Left hindlimb (tissue), 1 donor: ENCODE measurements around the gene ASPA.

Source experiments
- DNase-seq: peaks from one replicate; pipeline ENCODE4 v3.0.0-alpha.2; 2018

ASPA gene

GRCh38 chr17:3535253-3535995 lies 59.6 kb downstream of the ASPA start:
- DNase-seq: peak; percentile 83

GRCh38 chr17:3536716-3537115 lies 60.9 kb downstream of the ASPA start:
- no peak for DNase-seq

GRCh38 chr17:3539881-3540540 lies 64.2 kb downstream of the ASPA start:
- DNase-seq: no peak

GRCh38 chr17:3542410-3543088 lies 66.8 kb downstream of the ASPA start:
- no peak for DNase-seq

- DNase-seq: no peak
These were observed 67.7 kb downstream of the ASPA start for GRCh38 chr17:3543453-3543852.

GRCh38 chr17:3544365-3544764 lies 68.6 kb downstream of the ASPA start:
- no peak for DNase-seq

GRCh38 chr17:3545151-3545550 lies 69.4 kb downstream of the ASPA start:
- no peak for DNase-seq

DNA sequence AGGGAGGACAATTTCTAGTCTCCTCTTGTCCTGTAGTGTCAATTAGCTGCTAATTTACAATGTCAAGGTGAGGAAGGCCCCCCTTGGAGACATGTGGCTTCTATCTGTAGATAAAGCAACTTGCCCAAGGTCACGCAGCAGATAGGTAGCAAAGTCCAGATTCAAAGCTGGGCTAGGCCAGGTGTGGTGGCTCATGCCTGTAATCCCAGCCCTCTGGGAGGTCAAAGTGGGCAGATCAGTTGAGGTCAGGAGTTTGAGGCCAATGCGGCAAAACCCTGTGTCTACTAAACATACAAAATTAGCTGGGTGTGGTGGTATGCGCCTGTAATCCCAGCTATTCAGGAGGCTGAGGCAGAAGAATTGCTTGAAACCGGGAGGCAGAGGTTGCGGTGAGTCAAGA lies 70.7 kb downstream of the ASPA start:
- no peak for DNase-seq

DNA sequence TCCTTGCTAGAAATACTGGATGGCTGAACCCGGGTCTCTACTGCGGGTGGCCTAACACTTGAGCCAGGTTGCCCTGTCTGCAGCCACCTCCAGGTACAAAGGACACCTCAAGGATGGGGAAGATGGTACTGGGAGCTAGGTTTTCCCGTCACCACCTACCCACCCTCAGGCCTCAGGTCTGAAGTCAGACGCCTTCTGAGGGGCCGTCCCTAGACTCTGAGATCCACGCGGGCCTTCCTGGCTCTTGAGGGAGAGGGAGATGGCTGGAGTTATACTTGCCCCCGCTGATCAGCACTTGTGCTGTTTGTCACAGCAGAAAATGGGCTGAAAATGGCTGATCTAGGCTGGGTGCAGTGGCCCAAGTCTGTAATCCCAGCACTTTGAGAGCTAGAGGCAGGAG lies 71.2 kb downstream of the ASPA start:
- no peak for DNase-seq

DNA sequence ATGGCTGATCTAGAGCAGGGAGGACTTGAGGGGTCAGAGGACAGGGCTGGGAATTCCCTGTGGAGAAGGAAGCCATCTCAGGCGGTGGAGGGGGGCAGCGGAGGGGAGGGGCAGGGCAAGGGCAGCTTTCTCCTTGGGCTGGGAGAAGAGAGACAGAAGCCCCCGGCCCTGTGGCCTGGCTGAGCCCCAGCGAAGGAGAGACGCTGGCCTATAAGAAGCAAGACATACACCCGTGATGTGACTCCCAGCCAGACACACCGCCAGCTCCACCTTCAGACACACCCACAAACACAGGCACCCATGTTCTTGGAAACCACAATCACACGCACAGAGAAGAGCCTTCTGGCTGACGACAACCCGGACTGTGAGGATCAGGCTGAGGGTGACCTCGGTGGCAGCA lies 71.8 kb downstream of the ASPA start:
- no peak for DNase-seq

DNA sequence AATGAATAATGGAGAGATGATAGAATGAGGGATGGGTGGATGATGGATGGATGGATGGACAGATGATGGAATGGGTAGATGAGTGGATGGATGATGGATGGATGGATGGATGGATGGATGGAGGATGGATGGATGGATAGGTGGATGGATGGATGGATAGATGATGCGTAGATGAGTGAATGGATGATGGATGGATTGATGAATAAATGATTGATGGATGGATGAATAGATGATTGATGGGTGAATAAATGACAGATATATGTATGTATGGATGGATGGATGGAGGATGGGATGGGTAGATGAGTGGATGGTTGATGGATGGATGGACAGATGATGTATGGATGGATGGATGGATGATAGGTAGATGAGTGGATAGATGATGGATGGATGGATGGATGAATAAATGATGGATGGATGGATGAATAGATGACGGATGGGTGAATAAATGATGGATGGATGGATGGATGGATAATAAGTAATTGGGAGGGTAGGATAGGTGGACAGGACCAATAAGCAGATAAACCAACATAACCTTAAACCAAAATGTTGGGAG lies 73.9 kb downstream of the ASPA start:
- DNase-seq: no peak

DNA sequence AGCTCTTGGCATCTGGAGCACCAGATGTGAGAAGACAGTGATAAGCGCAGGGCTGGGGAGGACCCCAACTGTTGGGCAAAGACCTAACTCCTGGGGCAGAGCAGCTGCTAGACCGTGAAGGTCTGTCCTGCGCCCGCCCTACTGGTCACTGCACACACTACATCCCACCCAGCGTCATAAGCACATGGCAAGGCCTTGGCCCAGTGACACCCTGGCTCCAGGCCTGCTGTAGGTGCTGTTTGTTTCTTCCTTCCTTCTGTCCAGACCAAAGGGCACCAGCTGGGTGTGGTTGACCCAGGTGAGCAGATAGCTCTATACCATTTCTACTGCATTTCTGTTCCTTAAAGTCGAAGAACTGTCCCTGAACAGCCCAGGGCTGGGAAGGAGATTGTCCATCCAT lies 75.4 kb downstream of the ASPA start:
- DNase-seq: no peak

DNA sequence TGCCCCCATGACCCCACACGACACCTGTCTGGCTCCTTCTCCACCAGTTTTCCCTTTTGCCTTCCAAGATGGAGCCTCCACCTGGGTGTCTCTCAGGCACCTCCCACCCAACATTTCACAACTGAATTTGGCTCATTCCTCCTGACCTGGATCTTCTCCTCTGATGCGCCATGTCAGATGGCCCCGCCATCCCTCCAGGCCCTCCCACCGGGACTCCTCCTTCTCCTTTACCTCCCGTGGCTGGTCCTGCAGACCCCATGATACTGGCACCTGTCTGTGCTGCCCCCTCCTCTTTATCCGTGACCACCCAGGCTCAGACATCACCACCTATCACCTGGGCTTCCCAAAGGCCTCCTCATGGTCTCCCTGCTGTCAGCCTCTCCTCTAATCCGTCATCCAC lies 77.1 kb downstream of the ASPA start:
- no peak for DNase-seq
